Adrenal gland (tissue), 12 donors: ENCODE data around the gene CXCL3. TPM values are rescaled to one million over a fixed set of nuclear protein-coding genes. Genes with fewer than 3 reads are reported as not detected.

Experiments used
- DNase-seq, 7 donors: peaks; one replicate each; pipeline ENCODE4 v3.0.0-alpha.2; 2019 to 2020
- H3K27ac ChIP-seq, 5 donors: fragments of 200-600 bp; sonication (generic) in 4 of 5; 1 replicate in 3 of 5; 2 replicates in 2 of 5; pipeline versions ENCODE4 v1.5.1 to v1.8.0; 2016 to 2020; ENCODE audit warnings: mild to moderate bottlenecking in 1 of 5
- H3K27me3 ChIP-seq: fragments of 200-600 bp; 2 replicates; pipeline ENCODE4 v1.8.0; 2021
- H3K36me3 ChIP-seq, 2 donors: fragments of 200-600 bp; replicated peaks in 1 of 2; 1 replicate in 1 of 2; 2 replicates in 1 of 2; pipeline versions ENCODE4 v1.5.1 to v1.8.0; 2018 to 2022
- H3K4me1 ChIP-seq, 2 donors: fragments of 200-600 bp; replicated peaks in 1 of 2; 1 replicate in 1 of 2; 2 replicates in 1 of 2; pipeline versions ENCODE4 v1.5.1 to v1.8.0; 2018 to 2021
- H3K4me3 ChIP-seq, 4 donors: fragments of 200-600 bp; sonication (generic) in 3 of 4; one replicate each; pipeline ENCODE4 v1.5.1; 2016 to 2018
- H3K9me3 ChIP-seq, 3 donors: fragments of 200-600 bp; sonication (generic) in 1 of 3; replicated peaks in 1 of 3; 1 replicate in 2 of 3; 2 replicates in 1 of 3; pipeline versions ENCODE4 v1.5.1 to v1.8.0; 2016 to 2021
- POLR2A ChIP-seq, 2 donors: fragments of 450-650 bp; IDR thresholded peaks; one replicate each; pipeline ENCODE4 v1.6.1; 2017; ENCODE audit warnings: antibody characterized with exemption in 2 of 2, mild to moderate bottlenecking in 2 of 2, moderate library complexity in 1 of 2
- WGBS, 4 donors: extraction: QIAGEN DNeasy Blood & Tissue Kit in 2 of 4; methylation state at CpG; one replicate each; pipeline versions ENCODE4 v1.1.5 to v1.1.7; 2013 to 2017; 5-methylcytosine and 5-hydroxymethylcytosine counted together
- intact Hi-C, 2 donors: fragments of 100-400 bp; cut with DNase I; formaldehyde crosslinking; loops; one replicate each; pipeline versions ENCODE4 v1.14.1 to v1.15.0; 2022 to 2023
- polyA plus RNA-seq, 3 donors: library from polyadenylated mRNA; stranded (reverse); fragments of 200-250 nt in 2 of 3; fragments of 350-450 nt in 1 of 3; fragmentation: Illumina TruSeq in 1 of 3; extraction: RNeasy Lipid Tissue Mini Kit (QIAGEN cat#74804) in 1 of 3; gene quantifications; one replicate each; pipeline ENCODE4 v1.2.3, GENCODE V29; 2013 to 2014
- total RNA-seq, 9 donors: library from RNA; depleted of rRNA in 4 of 9; stranded (reverse); fragments of >200 nt in 4 of 9; fragments of 120-200 nt in 1 of 9; fragmentation: NEBNext Ultra II Directional in 1 of 9; extraction: Animal tissue kit (Norgen Biotek cat#: 25700) in 1 of 9; gene quantifications; one replicate each; pipeline versions ENCODE4 v1.1.0 to v1.2.4, GENCODE V29; 2013 to 2023
- TF ChIP-seq, protein P1 (sequence below), 6 experiments: fragments of 450-650 bp in 4 of 6; fragments of 200-600 bp in 2 of 6; sonication (generic) in 1 of 6; IDR thresholded peaks; 1 replicate in 5 of 6; 2 replicates in 1 of 6; pipeline versions ENCODE4 v1.5.1 to v1.8.0; 2016 to 2021; ENCODE audit warnings: antibody characterized with exemption in 6 of 6, mild to moderate bottlenecking in 2 of 6, moderate library complexity in 1 of 6
- donor health status: healthy with polysubstance abuse.
- donor health status: Bipolar disorder and iron deficiency.
- donor health status: DM: yes; HTN: yes; CAD: no.
- donor health status: DM: no; HTN: no; CAD: no.
- donor health status: DM: no; HTN: no; CAD: no.
- donor health status: DM: yes; HTN: yes; CAD: no.

CXCL3 gene
- total and polyA plus RNA-seq, 12 donors: 0.13 to 1.6 (median 0.42) TPM; not detected in 3

GRCh38 chr4:74058048-74058651 is 19.7 kb upstream of the CXCL3 start:
- H3K4me1 ChIP-seq: no peaks in the 10 kb centered on the region
- no peaks in the 10 kb centered on the region for H3K27me3 ChIP-seq
- DNase-seq: no peak
- no peaks in the 10 kb centered on the region for H3K9me3 ChIP-seq
- intact Hi-C loops: no loop called here
- H3K27ac ChIP-seq: no peak overlapping the region
- 91 to 96% (median 93%) methylated on average over 4 of the region's 4 CpGs for WGBS, 4 donors
- no peaks in the 10 kb centered on the region for H3K36me3 ChIP-seq
- no peak overlapping the region for H3K4me3 ChIP-seq
- TF ChIP-seq POLR2A (IDR thresholded peaks at IDR 0.05): no peak
- TF ChIP-seq, protein P1, sequence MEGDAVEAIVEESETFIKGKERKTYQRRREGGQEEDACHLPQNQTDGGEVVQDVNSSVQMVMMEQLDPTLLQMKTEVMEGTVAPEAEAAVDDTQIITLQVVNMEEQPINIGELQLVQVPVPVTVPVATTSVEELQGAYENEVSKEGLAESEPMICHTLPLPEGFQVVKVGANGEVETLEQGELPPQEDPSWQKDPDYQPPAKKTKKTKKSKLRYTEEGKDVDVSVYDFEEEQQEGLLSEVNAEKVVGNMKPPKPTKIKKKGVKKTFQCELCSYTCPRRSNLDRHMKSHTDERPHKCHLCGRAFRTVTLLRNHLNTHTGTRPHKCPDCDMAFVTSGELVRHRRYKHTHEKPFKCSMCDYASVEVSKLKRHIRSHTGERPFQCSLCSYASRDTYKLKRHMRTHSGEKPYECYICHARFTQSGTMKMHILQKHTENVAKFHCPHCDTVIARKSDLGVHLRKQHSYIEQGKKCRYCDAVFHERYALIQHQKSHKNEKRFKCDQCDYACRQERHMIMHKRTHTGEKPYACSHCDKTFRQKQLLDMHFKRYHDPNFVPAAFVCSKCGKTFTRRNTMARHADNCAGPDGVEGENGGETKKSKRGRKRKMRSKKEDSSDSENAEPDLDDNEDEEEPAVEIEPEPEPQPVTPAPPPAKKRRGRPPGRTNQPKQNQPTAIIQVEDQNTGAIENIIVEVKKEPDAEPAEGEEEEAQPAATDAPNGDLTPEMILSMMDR (IDR thresholded peaks at IDR 0.05): no peak

DNA sequence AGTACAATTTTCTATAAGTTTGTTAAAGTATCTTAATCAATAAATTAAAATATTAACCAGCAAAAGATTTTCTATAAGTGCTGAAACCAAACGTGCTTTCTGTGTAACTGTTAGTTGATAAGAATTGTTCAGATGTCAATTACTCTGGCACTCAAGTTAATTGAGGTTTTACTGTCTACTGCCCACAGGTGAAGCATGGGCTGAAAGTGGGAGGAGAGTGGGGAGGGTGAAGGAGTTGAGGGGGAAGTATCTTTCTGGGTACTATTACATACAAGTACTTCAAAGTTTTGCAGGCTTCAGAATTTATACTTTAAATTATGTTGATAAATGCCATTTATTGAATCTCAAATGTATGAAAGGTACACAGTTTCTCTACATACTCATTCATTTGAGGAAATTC is 19.1 kb upstream of the CXCL3 start:
- 34 to 56% (median 43%) methylated on average over 1 of the region's 1 CpG for WGBS, 4 donors
- intact Hi-C loops: no loop called here

GRCh38 chr4:74056858-74057562 is 18.5 kb upstream of the CXCL3 start:
- TF ChIP-seq, protein P1 (IDR thresholded peaks at IDR 0.05): no peak
- TF ChIP-seq POLR2A (IDR thresholded peaks at IDR 0.05): no peak
- 62 to 74% (median 65%) methylated on average over 4 of the region's 4 CpGs for WGBS, 4 donors
- Histone ChIP-seq H3K36me3 (no peaks in the 10 kb centered on the region), H3K9me3 (no peaks in the 10 kb centered on the region), H3K27me3 (no peaks in the 10 kb centered on the region), H3K27ac (no peak overlapping the region), H3K4me3 (no peak overlapping the region), H3K4me1 (no peaks in the 10 kb centered on the region)
- no peak for DNase-seq
- intact Hi-C loops: no loop called here

More for the DNA sequence above, 19.1 kb upstream of the CXCL3 start:
- Histone ChIP-seq H3K4me1 (no peaks in the 10 kb centered on the region), H3K36me3 (no peaks in the 10 kb centered on the region), H3K27ac (no peak overlapping the region), H3K4me3 (no peak overlapping the region), H3K9me3 (no peaks in the 10 kb centered on the region), H3K27me3 (no peaks in the 10 kb centered on the region)
- DNase-seq: no peak
- TF ChIP-seq POLR2A (IDR thresholded peaks at IDR 0.05): no peak
- TF ChIP-seq, protein P1 (IDR thresholded peaks at IDR 0.05): no peak

GRCh38 chr4:74056114-74056857 is 17.8 kb upstream of the CXCL3 start:
- Histone ChIP-seq H3K4me1 (no peaks in the 10 kb centered on the region), H3K27ac (no peak overlapping the region), H3K4me3 (no peak overlapping the region), H3K27me3 (no peaks in the 10 kb centered on the region), H3K9me3 (no peaks in the 10 kb centered on the region), H3K36me3 (no peaks in the 10 kb centered on the region)
- WGBS, 4 donors: 0 to 45% (median 0%) methylated on average over 1 of the region's 1 CpG
- no peak for DNase-seq
- TF ChIP-seq, protein P1 (IDR thresholded peaks at IDR 0.05): no peak
- no peak for TF ChIP-seq POLR2A (IDR thresholded peaks at IDR 0.05)
- intact Hi-C loops: no loop called here
